Loucy (cell line): ENCODE results near the gene ANGPTL2.

ENCODE experiments used
- EZH2phosphoT487 ChIP-seq: fragments of 200-600 bp; IDR thresholded peaks from 2 replicates; pipeline ENCODE4 v1.6.1; 2018; ENCODE audit warnings: antibody characterized with exemption, mild to moderate bottlenecking, moderate library complexity, borderline replicate concordance
- TF ChIP-seq, protein P1 (sequence below): fragments of 200-600 bp; sonication (generic); conservative IDR thresholded peaks from 2 replicates; pipeline ENCODE4 v1.5.1; 2014; ENCODE audit warnings: mild to moderate bottlenecking, antibody characterized with exemption, low read length

DNA sequence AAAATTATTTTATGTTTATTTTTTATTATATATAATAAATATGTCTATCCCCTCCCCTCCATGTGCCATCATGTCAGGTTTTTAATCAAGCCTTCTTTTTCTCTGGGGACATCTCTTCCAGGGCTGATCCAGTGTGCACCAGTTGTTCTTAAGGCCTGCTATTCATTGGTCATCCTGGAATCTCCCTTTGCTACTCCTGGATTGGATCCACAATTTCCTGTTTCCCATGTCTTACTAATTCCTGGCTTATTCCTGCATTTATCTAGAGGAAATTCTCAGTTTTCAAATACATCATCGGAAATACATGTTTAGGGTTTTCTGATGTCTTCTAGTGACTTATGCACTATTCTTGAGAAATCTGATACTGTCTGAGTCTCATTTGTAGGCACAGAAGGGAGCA lies 56.8 kb downstream of the ANGPTL2 start:
- TF ChIP-seq, protein P1, sequence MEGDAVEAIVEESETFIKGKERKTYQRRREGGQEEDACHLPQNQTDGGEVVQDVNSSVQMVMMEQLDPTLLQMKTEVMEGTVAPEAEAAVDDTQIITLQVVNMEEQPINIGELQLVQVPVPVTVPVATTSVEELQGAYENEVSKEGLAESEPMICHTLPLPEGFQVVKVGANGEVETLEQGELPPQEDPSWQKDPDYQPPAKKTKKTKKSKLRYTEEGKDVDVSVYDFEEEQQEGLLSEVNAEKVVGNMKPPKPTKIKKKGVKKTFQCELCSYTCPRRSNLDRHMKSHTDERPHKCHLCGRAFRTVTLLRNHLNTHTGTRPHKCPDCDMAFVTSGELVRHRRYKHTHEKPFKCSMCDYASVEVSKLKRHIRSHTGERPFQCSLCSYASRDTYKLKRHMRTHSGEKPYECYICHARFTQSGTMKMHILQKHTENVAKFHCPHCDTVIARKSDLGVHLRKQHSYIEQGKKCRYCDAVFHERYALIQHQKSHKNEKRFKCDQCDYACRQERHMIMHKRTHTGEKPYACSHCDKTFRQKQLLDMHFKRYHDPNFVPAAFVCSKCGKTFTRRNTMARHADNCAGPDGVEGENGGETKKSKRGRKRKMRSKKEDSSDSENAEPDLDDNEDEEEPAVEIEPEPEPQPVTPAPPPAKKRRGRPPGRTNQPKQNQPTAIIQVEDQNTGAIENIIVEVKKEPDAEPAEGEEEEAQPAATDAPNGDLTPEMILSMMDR = no peak
- TF ChIP-seq EZH2phosphoT487 = no peak
